ENCODE data around the gene MTHFR. TPM values are rescaled to one million over a fixed set of nuclear protein-coding genes. Genes with fewer than 3 reads are reported as not detected.
A peak's percentile ranks its signal among the peaks of the same experiment; 100 is the strongest.

Gene MTHFR
- total and polyA plus RNA-seq, 2 of the 8 experiments (the other 6 are each of a cell fraction or from before 2014, with no cell fraction given): 8.7 to 18.5 TPM

DNA sequence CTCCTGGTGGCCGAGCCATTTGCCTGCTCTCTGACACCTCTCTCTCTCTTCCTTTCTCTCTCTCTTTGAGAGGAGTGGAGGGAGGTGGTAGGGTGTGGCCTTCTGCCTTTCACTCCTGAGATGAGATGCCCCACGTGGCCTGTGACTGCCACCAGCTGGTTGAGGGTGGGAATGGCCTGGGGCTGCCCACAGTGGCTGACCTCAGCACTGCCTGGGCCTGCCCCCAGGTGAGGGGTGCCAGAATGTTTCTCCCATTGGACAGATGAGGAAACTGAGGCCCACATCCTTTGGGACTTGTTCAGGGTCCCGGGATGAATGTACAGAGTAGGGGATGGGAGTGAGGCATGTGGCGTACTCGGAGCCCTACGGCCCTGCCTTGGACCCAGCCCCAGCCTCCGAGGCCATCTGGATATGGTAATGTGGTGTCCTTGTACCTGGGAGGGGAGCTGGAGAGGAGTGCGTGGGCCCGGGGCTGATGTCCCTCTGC is 56.5 kb downstream of the MTHFR start (continued):
- TF ChIP-seq, protein P1, sequence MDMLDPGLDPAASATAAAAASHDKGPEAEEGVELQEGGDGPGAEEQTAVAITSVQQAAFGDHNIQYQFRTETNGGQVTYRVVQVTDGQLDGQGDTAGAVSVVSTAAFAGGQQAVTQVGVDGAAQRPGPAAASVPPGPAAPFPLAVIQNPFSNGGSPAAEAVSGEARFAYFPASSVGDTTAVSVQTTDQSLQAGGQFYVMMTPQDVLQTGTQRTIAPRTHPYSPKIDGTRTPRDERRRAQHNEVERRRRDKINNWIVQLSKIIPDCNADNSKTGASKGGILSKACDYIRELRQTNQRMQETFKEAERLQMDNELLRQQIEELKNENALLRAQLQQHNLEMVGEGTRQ (IDR thresholded peaks at IDR 0.05; ENCODE audit: low read length): peak; percentile 32; the same call in 1 of the 2 replicates
- TF ChIP-seq JUN (IDR thresholded peaks at IDR 0.05; ENCODE audit: low read depth, low read length): no peak
- TF ChIP-seq RAD21 (IDR thresholded peaks at IDR 0.05 in 1 of 2, conservative IDR thresholded peaks at IDR 0.05 in 1 of 2; ENCODE audit: low read depth in 2 of 2, low read length in 2 of 2): peak; percentile 83 to 86
- TF ChIP-seq CHD2 (IDR thresholded peaks at IDR 0.05; ENCODE audit: low read length): no peak
- no peak for TF ChIP-seq BACH1 (IDR thresholded peaks at IDR 0.05; ENCODE audit: low read length)
- peak; percentile 45; the same call in 1 of the 2 replicates for TF ChIP-seq JUND (IDR thresholded peaks at IDR 0.05; ENCODE audit: low read length)

Data from H1 (cell line).